Thyroid gland (tissue), 4 donors: Measurements from ENCODE around the gene CSRP2. TPM values are rescaled to one million over a fixed set of nuclear protein-coding genes. Genes with fewer than 3 reads are reported as not detected.

Experiments
- DNase-seq, 2 donors: peaks; one replicate each; pipeline ENCODE4 v3.0.0-alpha.2; 2019
- H3K27ac ChIP-seq, 3 donors: fragments of 200-600 bp; sonication (generic); 1 replicate in 2 of 3; 2 replicates in 1 of 3; pipeline ENCODE4 v1.5.1; 2016 to 2019; ENCODE audit warnings: mild to moderate bottlenecking in 1 of 3, moderate library complexity in 1 of 3
- H3K27me3 ChIP-seq: fragments of 200-600 bp; sonication (generic); one replicate; pipeline ENCODE4 v1.5.1; 2019
- H3K36me3 ChIP-seq, 2 donors: fragments of 200-600 bp; sonication (generic); one replicate each; pipeline ENCODE4 v1.5.1; 2016 to 2019
- H3K4me1 ChIP-seq, 2 donors: fragments of 200-600 bp; sonication (generic); one replicate each; pipeline ENCODE4 v1.5.1; 2017 to 2019
- H3K4me3 ChIP-seq, 3 donors: fragments of 200-600 bp; sonication (generic); replicated peaks in 1 of 3; 1 replicate in 2 of 3; 2 replicates in 1 of 3; pipeline ENCODE4 v1.5.1; 2016; ENCODE audit warnings: mild to moderate bottlenecking in 1 of 3
- H3K9me3 ChIP-seq: fragments of 200-600 bp; sonication (generic); one replicate; pipeline ENCODE4 v1.5.1; 2017
- POLR2A ChIP-seq, 2 donors: fragments of 450-650 bp; IDR thresholded peaks; one replicate each; pipeline ENCODE4 v1.6.1; 2017; ENCODE audit warnings: antibody characterized with exemption in 2 of 2, mild to moderate bottlenecking in 2 of 2, moderate library complexity in 1 of 2
- WGBS, 2 donors: methylation state at CpG; one replicate each; pipeline ENCODE4 v1.1.5; 2017; 5-methylcytosine and 5-hydroxymethylcytosine counted together
- intact Hi-C: fragments of 100-400 bp; cut with DNase I; formaldehyde crosslinking; loops from one replicate; pipeline ENCODE4 v1.15.1; 2023
- total RNA-seq, 4 donors: library from RNA; depleted of rRNA; stranded (reverse); fragments of >200 nt; gene quantifications; one replicate each; pipeline ENCODE4 v1.2.3, GENCODE V29; 2016
- TF ChIP-seq, protein P1 (sequence below), 6 experiments: fragments of 200-600 bp in 3 of 6; fragments of 450-650 bp in 3 of 6; sonication (generic) in 3 of 6; IDR thresholded peaks; one replicate each; pipeline ENCODE4 v1.5.1; 2016 to 2019; ENCODE audit warnings: antibody characterized with exemption in 6 of 6, mild to moderate bottlenecking in 2 of 6, inconsistent platforms in 1 of 6, moderate library complexity in 1 of 6

The CSRP2 gene
- total RNA-seq, 4 donors from 2014 or later = 42.1 to 65.1 (median 49.4) TPM

DNA sequence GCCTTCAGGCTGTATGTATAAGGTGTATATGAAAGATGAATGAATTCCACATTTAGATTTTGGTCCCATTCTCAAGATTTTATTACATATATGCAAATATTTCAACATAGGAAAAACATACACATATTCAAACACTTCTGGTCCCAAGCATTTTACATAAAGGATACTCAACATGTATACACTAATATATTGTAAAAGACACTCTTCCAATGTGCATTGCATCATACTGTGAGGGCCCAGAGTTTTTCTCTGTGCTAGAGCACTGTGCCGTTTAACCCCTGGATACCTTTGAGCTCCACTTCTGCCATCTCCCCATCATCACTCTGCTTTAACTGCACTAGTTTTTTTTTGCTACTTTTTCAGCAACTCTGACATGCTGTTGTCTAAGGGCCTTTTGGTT lies 66.8 kb downstream of the CSRP2 start:
- Histone ChIP-seq H3K27ac (no peak overlapping the region), H3K36me3 (peaks cover 1 to 9% of the 10 kb centered on the region in 2 donors), H3K4me3 (no peak overlapping the region), H3K9me3 (no peaks in the 10 kb centered on the region), H3K27me3 (no peaks in the 10 kb centered on the region), H3K4me1 (no peaks in the 10 kb centered on the region)
- TF ChIP-seq, protein P1, sequence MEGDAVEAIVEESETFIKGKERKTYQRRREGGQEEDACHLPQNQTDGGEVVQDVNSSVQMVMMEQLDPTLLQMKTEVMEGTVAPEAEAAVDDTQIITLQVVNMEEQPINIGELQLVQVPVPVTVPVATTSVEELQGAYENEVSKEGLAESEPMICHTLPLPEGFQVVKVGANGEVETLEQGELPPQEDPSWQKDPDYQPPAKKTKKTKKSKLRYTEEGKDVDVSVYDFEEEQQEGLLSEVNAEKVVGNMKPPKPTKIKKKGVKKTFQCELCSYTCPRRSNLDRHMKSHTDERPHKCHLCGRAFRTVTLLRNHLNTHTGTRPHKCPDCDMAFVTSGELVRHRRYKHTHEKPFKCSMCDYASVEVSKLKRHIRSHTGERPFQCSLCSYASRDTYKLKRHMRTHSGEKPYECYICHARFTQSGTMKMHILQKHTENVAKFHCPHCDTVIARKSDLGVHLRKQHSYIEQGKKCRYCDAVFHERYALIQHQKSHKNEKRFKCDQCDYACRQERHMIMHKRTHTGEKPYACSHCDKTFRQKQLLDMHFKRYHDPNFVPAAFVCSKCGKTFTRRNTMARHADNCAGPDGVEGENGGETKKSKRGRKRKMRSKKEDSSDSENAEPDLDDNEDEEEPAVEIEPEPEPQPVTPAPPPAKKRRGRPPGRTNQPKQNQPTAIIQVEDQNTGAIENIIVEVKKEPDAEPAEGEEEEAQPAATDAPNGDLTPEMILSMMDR (IDR thresholded peaks at IDR 0.05) = no peak
- TF ChIP-seq POLR2A (IDR thresholded peaks at IDR 0.05) = no peak
- DNase-seq = no peak
- intact Hi-C loops = no loop called here
- WGBS, 2 donors = 88 to 93% methylated on average over 1 of the region's 1 CpG

DNA sequence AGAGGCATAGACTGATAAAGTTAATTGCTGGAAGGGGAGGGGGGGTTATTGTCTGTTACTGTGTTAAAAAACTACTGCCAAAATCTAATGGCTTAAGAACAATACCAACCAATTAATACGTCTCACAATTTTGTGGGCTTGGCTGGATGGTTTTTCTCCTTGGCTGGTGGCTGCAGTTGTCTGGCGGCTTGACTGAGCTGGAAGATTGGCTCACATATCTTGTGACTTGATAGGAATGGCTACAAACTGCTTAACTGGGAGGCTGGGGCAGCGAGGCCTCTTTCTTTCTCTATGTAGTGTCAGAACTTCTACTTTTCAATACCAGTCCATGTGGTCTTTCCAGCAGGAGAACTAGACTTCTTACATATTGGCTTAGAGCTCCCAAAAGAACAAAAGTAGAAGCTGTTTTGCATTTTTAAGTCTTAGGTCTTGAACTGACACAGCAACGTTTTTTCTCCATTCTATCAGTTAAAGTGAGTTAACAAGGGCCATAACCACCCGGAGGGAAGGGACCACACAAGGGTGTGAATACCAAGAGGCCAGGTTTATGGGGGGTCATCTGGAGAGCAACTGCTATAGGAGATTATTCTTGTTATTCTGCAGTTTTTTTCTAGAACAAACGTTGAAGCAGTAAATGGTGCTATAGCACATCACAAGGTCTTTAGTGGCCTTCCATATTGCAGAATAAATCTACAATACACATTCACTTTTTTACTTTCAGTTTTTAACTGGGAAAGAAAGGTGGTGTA lies 68.0 kb downstream of the CSRP2 start:
- no peaks in the 10 kb centered on the region for H3K4me1 ChIP-seq
- TF ChIP-seq, protein P1 (IDR thresholded peaks at IDR 0.05) = no peak
- TF ChIP-seq POLR2A (IDR thresholded peaks at IDR 0.05) = no peak
- no peaks in the 10 kb centered on the region for H3K27me3 ChIP-seq
- no peak overlapping the region for H3K4me3 ChIP-seq
- peaks cover 6 to 10% of the 10 kb centered on the region in 2 donors for H3K36me3 ChIP-seq
- H3K27ac ChIP-seq = no peak overlapping the region
- no peaks in the 10 kb centered on the region for H3K9me3 ChIP-seq
- no peak for DNase-seq
- intact Hi-C loops = no loop called here
- 73% methylated on average over 6 of the region's 6 CpGs for WGBS, 2 donors

Other genes starting within 250 kb of the CSRP2 start
- 100 to 1,000 TPM in 1 of 4 donors, 10 to 100 TPM in 3; 30.8 to 120 (median 53.4) TPM for gene ZDHHC17, start 114.9 kb downstream of the CSRP2 start, total RNA-seq
- 1 to 10 TPM in 1 of 4 donors, not detected in 3; 4.6 TPM for gene E2F7, start 186.6 kb upstream of the CSRP2 start, total RNA-seq